SHP77 treated with DMSO at 0.1 percent for 48 hours (cell line): ENCODE measurements around the gene ULK1.
"Not testable (repeated sequence)": the region's sequence is repeated elsewhere in the genome, so short reads cannot be mapped to it uniquely, and the experiment has no call there.

Experiments
- DNase-seq: peaks from one replicate; lab custom pipeline; 2025; lab: John Stamatoyannopoulos, UW

Gene ULK1

DNA sequence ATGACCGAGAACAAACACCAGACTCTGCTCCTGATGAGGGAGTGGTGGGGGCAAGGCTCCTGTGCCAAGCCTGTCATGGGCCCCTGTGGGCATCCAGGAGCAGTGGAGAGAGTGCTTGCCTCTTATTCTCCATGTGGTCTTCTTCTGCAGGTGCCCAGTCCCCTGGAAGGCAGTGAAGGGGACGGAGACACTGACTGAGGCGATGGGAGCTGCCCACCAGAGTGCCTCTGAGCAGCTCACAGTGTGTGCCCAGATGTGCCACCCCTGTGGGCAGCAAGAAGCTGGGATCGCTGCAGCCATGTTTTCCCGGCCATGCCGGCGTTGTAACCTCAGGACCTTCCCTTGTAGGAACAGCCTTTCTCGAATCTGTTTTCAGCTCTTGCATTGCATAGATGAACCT is 49.0 kb downstream of the ULK1 start:
- DNase-seq = no peak

DNA sequence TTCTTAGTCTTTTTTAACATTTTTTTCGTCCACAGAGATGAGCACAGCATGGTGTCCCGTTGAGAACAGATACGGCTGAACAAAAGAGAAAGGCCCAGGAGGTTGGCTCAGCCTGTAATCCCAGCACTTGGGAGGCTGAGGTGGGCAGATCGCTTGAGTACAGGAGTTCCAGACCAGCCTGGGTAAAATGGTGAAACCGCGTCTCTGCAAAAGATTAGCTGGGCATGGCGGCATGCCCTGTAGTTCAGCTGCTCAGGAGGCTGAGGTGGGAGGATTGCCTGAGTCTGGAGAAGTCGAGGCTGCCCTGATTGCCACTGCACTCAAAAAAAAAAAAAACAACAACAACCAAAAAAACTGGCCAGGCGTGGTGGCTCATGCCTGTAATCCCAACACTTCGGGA is 49.5 kb downstream of the ULK1 start:
- DNase-seq = no peak

DNA sequence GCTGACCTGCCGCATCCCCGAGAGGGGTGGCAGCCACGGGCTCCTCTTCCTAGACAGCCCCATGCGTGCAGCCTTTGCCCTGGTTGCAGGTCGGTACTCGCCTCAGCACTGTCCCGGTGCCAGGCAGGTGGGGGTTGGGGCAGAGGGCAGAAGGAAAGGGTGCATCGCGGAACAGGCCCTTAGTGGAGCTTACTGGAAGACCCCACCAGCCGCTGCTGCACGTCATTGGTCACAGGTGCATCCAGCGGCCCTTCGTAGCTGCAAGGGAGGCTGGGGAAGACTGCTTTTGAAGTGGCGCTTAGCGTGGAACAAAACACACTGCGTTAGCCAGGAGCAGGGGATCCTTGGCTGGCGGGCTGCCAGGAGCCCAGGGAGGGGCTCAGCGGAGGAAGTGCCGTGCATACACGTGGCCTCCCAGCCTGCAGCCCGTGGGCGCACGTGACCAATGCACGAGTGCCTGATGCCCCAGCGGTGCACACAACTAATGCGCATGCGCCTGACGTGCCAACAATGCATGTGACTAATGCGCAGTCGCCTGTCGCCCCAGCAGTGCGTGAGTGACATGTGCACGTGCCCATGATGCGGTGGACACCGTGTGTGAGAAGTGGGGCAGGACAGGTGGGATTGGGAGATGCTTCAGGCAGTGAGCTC is 50.3 kb downstream of the ULK1 start:
- DNase-seq = no peak

DNA sequence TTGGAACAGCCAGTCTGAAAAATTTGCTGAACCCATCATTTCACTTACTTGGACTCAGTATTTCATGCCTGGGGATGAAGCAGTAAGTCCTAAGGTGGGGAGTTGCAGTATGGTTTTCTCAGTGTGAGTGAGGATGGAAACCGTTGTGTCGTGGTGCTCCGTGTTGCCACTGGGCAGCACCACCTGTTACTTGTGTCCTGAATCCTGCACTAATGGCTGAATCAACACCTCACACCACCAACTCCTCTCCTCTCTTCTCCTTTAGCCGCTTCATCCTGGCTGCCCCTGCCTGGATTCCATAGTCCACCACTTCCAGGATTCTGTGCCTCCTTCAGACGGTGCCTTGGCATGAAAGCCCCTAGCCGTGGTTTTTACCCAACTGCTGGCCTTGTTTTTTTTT is 52.3 kb downstream of the ULK1 start:
- no peak for DNase-seq

DNA sequence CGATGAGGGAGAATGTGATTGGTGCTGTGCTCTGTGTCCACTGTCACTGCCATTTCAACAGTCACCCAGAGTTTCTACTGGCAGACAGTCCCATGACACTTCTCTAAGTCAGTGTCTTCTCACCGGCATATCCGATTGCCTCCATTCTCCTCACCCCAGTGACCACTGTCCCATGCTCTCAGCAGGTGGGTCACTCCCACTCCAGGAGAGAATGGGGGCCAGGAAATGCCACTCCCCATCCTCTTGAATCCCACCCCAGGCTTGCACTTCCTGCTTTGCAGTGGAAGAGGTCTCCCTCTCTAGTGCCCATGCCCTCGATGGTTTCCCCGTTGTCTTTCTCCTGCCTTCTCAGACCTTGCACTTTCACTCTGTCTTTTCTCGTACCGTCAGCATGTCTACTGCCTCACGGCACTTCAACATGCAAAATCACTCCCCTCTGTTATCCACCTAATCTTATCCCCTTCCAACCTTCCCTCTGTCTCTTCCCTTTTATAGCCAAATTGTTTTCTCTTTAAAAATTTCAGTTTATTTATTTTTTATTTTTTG is 53.1 kb downstream of the ULK1 start:
- DNase-seq = no peak

DNA sequence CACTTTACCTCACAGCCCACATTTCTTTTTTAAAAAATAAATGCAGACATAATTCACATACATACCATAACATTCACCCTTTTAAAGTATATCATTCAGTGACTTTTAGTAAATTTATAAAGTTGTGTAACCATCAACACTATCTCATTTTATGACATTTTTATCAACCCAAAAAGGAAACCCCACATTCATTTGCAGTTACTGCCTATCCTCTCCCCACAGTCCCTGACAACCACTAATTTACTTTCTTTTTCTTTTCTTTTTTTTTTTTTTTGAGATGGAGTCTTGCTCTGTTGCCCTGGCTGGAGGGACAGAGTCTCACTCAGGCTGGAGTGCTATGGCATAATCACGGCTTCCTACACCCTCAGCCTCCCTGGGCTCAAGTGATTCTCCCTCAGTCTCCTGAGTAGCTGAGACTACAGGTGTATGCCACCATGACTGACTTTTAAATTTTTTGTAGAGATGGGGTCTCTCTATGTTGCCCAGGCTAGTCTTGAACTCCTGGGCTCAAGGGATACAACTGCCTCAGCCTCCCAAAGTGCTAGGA is 53.8 kb downstream of the ULK1 start:
- DNase-seq = no peak

DNA sequence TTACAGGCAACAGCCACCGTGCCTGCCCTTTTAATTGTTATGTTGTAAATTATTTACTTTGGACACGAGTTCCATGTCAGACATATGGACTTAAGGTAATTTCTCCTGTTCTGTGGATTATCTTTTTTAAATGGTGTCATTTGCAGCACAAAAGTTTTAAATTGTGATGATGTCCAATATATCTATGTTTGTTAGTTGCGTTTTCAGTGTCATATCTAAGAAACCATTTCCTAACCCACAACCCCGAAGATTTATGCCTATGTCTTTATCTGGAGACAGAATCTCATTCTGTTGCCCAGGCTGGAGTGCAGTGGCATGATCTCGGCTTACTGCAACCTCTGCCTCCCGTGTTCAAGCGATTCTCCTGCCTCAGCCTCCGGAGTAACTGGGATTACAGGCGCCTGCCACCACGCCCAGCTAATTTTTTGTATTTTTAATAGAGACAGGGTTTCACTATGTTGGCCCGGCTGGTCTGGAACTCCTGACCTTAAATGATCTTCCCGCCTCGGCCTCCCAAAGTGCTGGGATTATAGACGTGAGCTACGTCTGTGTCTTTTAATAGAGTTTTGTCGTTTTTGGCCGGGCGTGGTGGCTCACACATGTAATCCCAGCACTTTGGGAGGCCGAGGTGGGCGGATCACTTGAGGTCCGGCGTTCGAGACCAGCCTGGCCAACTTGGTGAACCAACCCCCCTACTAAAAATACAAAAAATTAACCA is 54.5 kb downstream of the ULK1 start:
- not testable (repeated sequence) for DNase-seq

DNA sequence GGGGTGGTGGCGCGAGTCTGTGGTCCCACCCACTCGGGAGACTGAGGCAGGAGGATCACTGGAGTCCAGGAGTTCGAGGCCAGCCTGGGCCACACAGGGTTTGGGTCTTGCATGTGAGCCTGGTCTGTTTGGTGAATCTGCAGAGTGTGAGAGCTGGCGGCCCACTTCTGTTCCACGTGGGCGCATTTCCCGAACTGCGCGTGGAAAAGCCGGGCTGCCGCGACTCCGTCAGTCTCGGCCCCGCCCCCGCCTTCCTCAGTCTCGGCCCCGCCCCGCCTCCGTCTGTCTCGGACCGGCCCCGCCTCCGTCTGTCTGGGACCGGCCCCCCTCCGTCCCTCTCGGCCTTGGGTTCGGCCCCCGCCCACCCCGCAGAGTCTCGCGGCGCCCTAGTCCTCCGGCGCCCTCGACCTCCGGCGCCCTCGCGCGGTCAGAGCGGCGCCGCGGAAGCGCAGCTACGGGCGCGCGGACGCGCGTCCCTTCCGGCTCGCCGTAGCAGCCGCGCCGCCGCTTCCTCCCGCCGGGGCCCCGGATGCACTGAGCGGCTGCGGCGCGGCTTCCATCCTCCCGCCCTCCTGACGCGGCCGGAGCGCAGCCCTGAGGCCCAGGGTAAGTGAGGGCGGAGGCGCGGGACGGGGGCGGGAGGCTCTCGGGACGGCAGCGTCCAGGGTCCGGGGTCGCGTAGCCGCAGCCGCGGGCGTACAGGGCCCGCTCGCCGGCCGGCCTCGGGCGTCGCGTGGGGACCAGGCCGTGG is 55.2 kb downstream of the ULK1 start, which contains the start of gene EP400:
Gene EP400 (plus strand): TSS at position 512 of the 751 bp plus-strand sequence. CDS start 10,678 bp downstream, outside the sequence.
- DNase-seq = peak; percentile 82

DNA sequence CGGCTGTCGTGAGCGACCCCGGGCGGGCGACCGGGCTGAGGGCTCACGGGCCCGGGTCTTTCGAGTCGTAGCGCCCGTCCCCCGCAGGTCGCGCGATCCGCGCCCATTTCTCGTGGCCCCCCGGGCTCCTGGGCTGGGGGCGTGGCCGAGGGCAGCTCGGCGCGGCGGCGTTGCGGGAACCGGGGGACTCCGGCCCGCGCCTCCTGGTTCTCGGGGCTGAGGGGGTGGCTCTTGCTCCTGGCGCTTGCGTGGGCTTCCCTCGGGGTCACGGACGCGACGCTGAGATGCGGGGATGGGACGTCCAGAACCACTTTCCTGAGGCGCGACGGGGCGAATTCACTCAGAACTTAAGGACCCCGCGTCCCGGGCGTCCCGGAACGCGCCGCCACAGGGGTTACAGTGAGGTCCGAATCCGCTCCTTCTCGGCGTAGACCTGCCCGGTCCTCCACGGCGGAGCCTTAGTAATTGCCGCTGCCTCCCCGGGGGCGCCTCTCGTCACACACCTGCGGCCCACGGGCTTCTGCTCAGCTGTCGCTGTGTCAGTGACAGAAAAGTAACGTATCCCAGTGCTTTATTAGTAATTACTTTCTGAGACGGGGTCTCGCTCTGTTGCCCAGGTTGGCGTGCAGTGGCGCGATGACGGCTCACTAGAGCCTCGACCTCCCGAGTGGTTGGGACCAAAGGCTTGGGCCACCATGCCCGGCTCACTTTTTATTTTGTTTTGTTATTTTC is 55.9 kb downstream of the ULK1 start:
- DNase-seq = no peak

DNA sequence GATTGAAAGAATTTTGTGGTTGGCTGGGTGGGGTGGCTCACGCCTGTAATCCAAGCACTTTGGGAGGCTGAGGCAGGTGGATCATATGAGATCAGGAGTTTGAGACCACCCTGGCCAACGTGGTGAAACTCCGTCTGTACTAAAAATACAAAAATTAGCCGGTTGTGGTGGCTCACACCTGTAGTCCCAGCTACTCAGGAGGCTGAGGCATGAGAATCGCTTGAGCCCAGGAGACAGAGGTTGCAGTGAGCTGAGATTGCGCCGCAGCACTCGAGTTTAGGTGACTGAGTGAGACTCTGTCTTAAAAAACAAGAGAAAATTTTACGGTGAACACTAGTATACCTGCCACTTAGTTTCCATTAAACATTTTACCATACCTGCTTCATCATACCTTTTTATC is 59.4 kb downstream of the ULK1 start:
- not testable (repeated sequence) for DNase-seq

DNA sequence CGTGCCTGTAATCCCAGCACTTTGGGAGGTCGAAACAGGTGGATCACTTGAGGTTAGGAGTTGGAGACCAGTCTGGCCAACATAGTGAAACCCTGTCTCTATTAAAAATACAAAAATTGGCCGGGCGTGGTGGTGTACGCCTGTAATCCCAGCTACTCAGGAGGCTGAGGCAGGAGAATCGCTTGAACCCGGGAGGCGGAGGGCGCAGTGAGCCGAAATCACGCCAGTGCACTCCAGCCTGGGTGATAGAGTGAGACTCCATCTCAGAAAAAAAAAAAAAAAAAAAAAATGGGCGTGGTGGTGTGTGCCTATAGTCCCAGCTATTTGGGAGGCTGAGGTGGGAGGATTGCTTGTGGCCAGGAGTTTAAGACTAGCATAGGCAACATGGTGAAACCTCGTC is 60.0 kb downstream of the ULK1 start:
- DNase-seq = not testable (repeated sequence)

DNA sequence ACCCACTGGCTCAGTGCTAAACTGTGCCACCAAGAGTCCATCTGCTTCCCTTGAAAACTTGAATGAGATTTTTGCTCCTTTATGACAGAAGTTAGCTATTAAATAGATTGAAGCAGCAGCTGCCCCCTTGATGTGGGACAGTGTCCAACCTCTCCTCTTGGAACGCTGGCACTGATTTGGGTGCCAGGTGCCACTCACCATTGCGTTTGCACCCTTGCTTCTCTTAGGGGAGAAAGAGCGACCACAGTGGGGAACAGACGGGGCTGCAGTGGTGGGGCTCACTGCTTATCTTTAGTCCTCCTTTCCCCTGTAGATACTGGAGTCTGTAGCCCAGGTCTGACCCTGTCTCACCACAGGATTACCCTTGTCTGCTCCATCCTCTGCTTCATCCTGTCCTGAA is 64.7 kb downstream of the ULK1 start:
- no peak for DNase-seq

DNA sequence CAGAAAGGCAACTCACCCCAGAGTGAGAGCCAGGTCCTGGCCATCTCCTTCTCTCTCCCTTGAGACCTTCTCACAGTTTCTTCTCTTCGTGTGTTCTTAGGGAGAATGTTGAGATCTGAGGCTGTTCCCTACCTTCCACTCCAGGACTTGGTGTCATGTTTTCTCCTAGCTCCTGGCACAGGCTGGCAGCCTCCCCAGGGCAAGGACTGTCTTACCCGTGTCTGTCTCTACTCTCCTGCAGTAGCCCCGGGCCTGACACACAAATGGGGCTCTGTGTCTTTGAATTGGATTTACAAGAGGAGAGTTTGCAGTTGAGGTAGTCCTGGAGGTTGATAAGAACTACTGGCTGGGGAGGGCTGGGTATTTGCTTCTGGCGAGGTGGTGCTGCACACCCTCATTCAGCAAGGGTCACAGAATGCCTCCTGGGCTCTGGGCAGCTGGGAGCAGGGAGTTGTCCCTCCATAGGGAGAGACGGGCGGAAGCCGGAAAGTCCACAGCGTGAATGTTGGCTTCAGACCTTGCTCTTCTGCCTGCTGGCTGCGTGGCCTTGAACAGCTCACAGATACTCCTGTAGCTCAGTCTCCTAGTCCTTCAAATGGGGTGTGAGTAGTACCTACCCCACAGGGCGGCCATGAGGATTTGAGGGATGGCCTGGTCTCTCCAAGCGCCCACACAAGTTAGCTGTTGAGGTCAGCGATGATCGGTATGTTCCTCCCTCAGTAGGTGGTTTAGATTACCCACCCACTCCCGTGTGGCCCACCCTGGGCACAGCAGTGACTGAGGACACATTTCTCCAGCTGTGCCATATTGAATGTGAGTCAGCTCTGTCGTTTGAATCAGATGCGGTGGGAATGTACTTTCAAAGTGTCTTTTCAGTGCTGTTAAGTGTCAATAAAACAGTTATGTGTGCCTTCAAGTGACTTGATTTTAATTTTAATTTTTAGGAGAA is 65.5 kb downstream of the ULK1 start:
- no peak for DNase-seq

DNA sequence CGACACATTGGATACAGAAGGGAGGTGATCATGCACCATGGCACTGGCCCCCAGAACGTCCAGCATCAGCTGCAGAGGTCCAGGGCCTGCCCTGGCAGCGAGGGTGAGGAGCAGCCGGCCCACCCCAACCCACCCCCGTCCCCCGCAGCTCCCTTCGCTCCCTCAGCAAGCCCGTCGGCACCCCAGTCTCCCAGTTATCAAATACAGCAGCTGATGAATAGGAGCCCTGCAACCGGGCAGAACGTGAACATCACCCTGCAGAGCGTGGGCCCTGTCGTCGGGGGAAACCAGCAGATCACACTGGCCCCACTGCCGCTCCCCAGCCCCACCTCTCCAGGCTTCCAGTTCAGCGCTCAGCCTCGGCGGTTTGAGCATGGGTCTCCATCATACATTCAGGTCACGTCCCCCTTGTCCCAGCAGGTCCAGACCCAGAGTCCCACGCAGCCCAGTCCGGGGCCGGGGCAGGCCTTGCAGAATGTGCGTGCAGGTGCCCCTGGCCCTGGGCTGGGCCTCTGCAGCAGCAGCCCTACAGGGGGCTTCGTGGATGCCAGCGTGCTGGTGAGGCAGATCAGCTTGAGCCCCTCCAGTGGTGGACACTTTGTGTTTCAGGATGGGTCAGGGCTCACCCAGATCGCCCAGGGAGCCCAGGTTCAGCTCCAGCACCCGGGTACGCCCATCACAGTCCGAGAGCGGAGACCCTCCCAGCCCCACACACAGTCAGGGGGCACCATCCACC is 66.3 kb downstream of the ULK1 start:
- not testable (repeated sequence) for DNase-seq

DNA sequence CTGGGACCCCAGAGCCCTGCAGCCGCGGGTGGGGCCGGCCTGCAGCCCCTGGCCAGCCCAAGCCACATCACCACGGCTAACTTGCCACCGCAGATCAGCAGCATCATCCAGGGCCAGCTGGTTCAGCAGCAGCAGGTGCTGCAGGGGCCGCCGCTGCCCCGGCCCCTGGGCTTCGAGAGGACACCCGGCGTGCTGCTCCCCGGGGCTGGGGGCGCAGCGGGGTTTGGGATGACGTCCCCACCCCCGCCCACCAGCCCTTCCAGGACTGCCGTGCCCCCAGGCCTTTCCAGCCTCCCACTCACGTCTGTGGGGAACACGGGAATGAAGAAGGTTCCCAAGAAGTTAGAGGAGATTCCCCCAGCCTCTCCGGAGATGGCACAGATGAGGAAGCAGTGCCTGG is 66.9 kb downstream of the ULK1 start:
- DNase-seq = not testable (repeated sequence)

DNA sequence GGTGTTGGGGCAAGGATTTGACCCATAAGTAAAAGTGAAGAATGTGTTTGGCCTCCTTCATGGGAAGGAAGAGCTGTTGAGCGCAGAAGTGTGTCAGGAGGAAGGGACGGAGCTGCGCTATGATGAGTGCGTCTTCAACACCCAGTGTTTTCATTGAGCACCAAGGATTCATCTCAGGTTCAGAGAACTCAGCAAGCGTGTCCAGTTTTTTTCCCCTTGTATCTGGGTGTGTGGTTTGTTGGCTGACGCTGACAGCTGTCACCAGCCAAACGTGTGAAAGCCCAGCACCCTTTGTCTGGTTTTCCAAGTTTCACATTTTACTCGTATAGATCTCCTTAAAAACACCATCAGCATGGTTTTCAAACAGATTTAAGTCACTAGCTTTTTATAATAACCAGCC is 67.6 kb downstream of the ULK1 start:
- DNase-seq = no peak

DNA sequence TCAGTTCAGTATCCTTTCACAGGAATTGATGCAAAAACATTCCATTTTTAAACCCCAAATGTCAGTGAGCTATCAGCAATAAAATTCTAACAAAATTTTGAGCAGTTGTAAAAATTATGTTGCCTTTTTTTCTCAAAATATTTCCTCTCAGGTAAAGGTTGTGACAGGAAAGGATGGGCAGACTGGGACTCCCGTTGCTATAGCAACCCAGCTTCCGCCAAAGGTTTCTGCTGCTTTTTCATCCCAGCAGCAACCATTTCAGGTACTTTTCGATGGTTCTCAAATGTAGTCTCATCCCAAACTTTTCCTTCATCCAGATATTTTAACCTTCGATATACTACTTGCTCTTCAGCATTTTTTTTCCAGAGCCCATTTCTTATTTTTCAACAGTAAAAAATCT is 69.0 kb downstream of the ULK1 start:
- DNase-seq = no peak

DNA sequence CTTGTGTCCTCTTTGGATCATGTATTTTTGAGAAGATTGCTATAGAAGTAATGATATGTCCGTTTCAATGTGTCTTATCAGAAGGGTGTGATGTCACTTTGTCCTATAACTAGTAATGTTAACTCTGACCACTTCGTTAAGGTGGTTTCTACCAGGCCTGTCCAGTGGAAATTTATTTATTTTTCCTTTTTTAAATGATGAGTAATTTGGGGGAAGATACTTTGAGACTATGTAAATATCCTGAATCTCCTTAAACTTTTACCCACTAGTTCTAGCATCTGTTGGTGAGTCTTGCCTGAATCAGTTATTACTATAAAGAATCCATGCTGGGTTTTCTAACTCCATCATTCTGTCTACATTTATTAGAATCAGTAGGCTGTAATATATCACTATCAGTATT is 70.7 kb downstream of the ULK1 start:
- no peak for DNase-seq

DNA sequence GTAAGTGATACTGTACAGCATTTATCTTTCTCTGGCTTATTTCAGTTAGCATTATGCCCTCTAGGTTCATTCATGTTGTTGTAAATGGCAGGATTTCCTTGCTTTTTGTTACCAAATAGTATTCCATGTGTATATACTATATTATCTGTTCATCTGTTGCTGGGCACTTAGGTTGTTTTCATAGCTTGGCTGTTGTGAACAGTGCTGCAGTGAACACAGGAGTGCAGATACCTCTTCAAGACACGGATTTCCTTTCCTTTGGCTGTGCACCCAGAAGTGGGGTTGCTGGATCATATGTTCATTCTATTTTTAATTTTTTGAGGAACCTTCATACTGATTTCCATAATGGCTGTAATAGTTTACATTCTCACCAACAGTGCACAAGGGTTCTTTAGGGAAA is 76.8 kb downstream of the ULK1 start:
- no peak for DNase-seq
